Mammary epithelial cell (primary cell): ENCODE results near the gene P2RY1.
"Not testable (repeated sequence)": the region's sequence is repeated elsewhere in the genome, so short reads cannot be mapped to it uniquely, and the experiment has no call there.

Experiments used
- CTCF ChIP-seq, 2 donors: IDR thresholded peaks in 1 of 2; conservative IDR thresholded peaks in 1 of 2; 2 replicates each; pipeline ENCODE4 v1.5.1; 2011 to 2012; ENCODE audit warnings: inconsistent platforms in 2 of 2, low read length in 2 of 2, mild to moderate bottlenecking in 2 of 2, control low read depth in 1 of 2, low read depth in 1 of 2; ENCODE audit not compliant: insufficient read depth in 1 of 2; ENCODE audit errors: extremely low read depth in 1 of 2
- EZH2 ChIP-seq: IDR thresholded peaks from 2 replicates; pipeline ENCODE4 v1.6.1; 2012; ENCODE audit warnings: low read length, inconsistent platforms, borderline replicate concordance

GRCh38 chr3:152846572-152847202, 11.8 kb downstream of the P2RY1 start:
- not testable (repeated sequence) for TF ChIP-seq EZH2; CTCF (conservative IDR thresholded peaks at IDR 0.05 in 1 of 2, IDR thresholded peaks at IDR 0.05 in 1 of 2; ENCODE audit: extremely low read depth in 1 of 2, insufficient read depth in 1 of 2, low read depth in 1 of 2, low read length in 2 of 2)
